Activated T-helper 17 cell treated with anti-CD3 and anti-CD28 coated beads, Interleukin-2, amount 50 U/mL, for 72 hours (primary cell): ENCODE data around the gene GPC5. TPM values are rescaled to one million over a fixed set of nuclear protein-coding genes. Genes with fewer than 3 reads are reported as not detected.

Experiments used
- ATAC-seq: fragments of 150-1000 bp; cut with Tn5 transposase; replicated peaks from 2 replicates; pipeline ENCODE4 v1.10.0; 2021; ENCODE audit warnings: mild to moderate bottlenecking, moderate library complexity
- H3K27ac Mint-ChIP-seq: one replicate; pipeline ENCODE4 v1.8.0; 2022; ENCODE audit warnings: mixed read lengths
- H3K27me3 Mint-ChIP-seq: one replicate; pipeline ENCODE4 v1.8.0; 2022; ENCODE audit warnings: mixed read lengths
- H3K36me3 Mint-ChIP-seq: one replicate; pipeline ENCODE4 v1.8.0; 2022; ENCODE audit warnings: low read depth, mild to moderate bottlenecking, mixed read lengths
- H3K4me1 Mint-ChIP-seq: one replicate; pipeline ENCODE4 v1.8.0; 2022; ENCODE audit warnings: mixed read lengths
- H3K4me3 Mint-ChIP-seq: one replicate; pipeline ENCODE4 v1.8.0; 2022; ENCODE audit warnings: mild to moderate bottlenecking, mixed read lengths
- H3K9me3 Mint-ChIP-seq: one replicate; pipeline ENCODE4 v1.8.0; 2022; ENCODE audit warnings: mixed read lengths
- total RNA-seq, 2 donors: library from RNA; stranded (reverse); gene quantifications; one replicate each; pipeline ENCODE4 v1.2.3, GENCODE V29; 2022

The GPC5 gene
- total RNA-seq, 2 donors from 2014 or later: 0.09 to 0.29 TPM

DNA sequence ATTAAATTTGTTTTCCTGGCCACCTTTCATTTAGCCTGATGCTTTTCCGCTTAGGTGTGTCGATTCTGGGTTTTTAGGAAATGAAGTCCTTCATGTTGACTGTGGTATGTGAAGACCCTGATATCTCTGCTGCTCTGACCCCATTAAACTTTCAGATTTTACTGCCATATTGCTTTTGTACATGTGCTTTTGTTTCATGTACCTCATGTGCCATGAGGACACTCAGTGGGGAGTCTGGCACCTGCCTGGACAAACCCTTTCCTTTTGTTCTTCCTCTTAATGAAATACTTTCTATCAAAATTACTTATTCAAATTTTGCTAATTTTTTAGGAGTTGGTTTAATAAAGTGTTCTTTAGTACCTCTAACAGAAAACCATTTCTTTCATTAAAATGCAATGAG, 774.8 kb downstream of the GPC5 start:
- Mint-ChIP-seq H3K4me1 (no peaks in the 10 kb centered on the region), H3K36me3 (no peaks in the 10 kb centered on the region), H3K27me3 (no peaks in the 10 kb centered on the region), H3K4me3 (no peak overlapping the region), H3K27ac (no peak overlapping the region), H3K9me3 (no peaks in the 10 kb centered on the region)
- ATAC-seq: no peak

DNA sequence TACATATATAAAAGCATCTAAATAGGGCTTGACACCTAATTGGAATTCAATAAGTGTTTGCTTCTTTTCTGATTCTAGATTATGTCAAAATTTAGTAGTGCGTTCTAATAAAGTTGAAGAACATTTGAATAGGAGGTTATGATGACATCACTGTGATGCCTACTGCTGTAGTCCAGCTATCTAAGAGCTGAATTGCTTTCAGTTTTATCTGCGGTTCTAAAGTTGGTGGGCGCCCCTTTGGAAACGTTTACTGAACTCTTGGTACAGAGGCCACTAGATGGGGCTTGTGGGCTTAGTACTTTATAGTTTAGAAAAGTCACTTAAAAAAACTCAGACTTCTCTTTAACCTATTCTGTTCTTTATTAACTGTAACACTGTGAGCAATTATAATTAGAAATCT, 776.9 kb downstream of the GPC5 start:
- H3K4me3 Mint-ChIP-seq: no peak overlapping the region
- ATAC-seq: no peak
- H3K27me3 Mint-ChIP-seq: no peaks in the 10 kb centered on the region
- no peaks in the 10 kb centered on the region for H3K36me3 Mint-ChIP-seq
- H3K9me3 Mint-ChIP-seq: no peaks in the 10 kb centered on the region
- no peaks in the 10 kb centered on the region for H3K4me1 Mint-ChIP-seq
- no peak overlapping the region for H3K27ac Mint-ChIP-seq

DNA sequence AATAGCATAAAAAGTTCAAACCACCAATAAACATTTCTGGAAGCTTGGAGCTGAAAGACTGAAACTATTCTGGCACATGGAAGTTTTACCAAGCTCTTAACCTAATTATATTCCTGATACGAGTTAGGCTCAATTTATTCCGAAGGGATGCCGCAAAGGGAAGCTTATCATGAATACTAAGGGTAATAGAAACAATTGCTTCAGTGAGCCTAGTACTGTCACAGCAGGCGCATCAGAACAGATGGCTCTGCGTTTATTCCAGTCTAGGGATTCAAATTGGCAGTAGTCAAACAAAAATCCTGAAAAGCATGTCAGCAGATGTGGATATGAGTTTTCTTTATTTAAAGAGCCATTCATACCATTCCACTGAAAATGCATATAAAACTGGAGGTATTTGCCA, 779.5 kb downstream of the GPC5 start:
- no peaks in the 10 kb centered on the region for H3K4me1 Mint-ChIP-seq
- H3K27ac Mint-ChIP-seq: no peak overlapping the region
- no peaks in the 10 kb centered on the region for H3K27me3 Mint-ChIP-seq
- H3K4me3 Mint-ChIP-seq: no peak overlapping the region
- no peaks in the 10 kb centered on the region for H3K36me3 Mint-ChIP-seq
- no peaks in the 10 kb centered on the region for H3K9me3 Mint-ChIP-seq
- ATAC-seq: no peak

DNA sequence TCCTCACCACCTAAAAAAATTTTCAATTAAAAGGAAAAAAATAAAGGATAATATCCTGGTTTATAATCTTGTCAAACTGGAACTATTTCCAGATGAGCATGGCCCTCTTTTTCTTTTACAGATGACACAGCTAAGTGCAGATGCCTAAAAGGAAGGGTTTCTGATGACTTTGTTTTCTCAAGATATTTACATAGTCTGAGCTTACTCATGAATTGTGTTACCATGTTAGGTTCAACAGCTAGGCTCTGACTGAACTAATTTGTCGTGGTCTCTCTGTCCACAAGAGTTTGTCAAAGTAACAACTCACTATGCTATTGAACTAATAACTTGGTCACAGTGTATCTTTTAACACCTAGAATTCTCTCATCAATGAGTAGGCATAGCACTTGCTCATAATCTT, 780.8 kb downstream of the GPC5 start:
- Mint-ChIP-seq H3K9me3 (no peaks in the 10 kb centered on the region), H3K27me3 (no peaks in the 10 kb centered on the region), H3K4me3 (no peak overlapping the region), H3K4me1 (no peaks in the 10 kb centered on the region), H3K27ac (no peak overlapping the region), H3K36me3 (no peaks in the 10 kb centered on the region)
- ATAC-seq: no peak

DNA sequence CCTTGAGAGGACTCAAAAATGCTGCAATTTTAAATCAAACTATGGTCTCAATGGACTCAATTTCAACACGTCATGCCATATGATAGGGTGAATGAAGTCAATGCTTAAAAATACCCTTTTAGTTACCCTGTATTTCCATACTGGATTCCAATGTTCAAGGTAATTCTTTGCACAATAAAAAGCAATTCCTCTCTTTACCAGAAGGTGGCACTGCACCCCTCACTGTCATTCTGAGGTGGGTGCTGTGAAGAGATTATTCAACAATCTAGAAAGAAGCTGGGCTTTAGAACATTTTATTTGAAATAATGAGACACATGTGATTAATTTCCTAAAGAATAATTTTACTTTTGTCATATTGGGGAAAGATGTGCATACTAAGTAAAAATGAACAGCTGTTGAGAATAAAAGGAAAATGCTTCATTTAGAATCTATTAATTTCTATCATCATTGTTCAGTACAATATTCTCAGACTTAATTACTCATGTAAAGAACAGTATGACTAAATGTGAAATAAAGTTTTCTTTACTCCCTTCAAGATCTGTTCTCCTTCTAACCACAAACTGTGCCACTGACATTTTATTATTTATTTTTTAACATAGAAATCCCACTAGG, 789.1 kb downstream of the GPC5 start:
- H3K27me3 Mint-ChIP-seq: peaks cover 2% of the 10 kb centered on the region
- H3K36me3 Mint-ChIP-seq: no peaks in the 10 kb centered on the region
- H3K27ac Mint-ChIP-seq: no peak overlapping the region
- no peak for ATAC-seq
- no peak overlapping the region for H3K4me3 Mint-ChIP-seq
- no peaks in the 10 kb centered on the region for H3K9me3 Mint-ChIP-seq
- no peaks in the 10 kb centered on the region for H3K4me1 Mint-ChIP-seq

DNA sequence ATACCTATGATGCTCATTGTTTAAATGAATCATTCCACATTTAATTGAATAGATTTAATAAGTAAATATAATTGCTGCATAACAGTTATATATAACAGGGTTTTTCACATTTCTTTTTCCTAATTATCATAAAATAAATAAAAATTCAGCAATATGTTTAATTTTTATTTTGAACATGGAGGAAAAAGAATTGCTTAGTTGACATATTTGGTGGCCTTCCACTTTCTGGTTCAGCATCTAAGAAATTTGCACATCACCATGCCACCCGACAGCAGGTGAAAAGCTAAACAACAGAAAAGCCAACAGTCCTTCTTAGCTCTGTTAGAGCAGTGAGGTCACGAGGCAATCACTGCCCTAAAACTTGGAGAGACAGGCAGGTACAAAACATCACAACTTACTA, 790.2 kb downstream of the GPC5 start:
- Mint-ChIP-seq H3K4me3 (no peak overlapping the region), H3K27me3 (peaks cover 2% of the 10 kb centered on the region), H3K9me3 (no peaks in the 10 kb centered on the region), H3K4me1 (no peaks in the 10 kb centered on the region), H3K36me3 (no peaks in the 10 kb centered on the region), H3K27ac (no peak overlapping the region)
- no peak for ATAC-seq

DNA sequence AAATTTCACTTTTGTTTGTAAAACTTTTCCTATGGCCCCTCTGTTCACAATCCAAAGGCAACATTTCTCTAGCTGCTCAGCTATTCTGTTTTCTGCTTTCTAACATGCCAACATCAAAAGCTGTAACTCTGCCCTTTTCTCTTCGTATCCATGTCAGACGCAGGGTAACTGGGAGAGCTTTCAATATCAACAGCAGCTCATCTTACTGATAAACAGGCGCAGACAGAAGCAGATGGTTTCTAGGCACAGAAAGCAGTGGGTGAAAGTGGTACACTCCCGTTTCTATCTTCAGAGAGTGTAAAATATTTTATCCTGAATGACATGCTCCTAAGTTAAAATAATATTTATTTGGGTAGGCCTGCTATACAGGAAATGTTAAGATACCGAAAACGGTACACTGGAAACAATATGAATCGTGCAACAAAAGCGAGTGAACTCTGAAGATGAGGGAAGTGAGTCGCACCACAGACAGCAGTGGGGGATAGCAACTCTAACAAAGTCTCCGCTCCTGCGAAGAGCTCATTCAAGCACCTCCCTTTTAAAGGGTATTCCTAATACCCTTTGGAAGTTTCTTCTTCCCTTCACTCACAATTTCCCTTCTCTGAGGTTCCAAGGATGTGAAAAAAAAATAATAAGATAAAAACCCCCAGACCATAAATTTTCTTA, 798.3 kb downstream of the GPC5 start:
- no peak overlapping the region for H3K27ac Mint-ChIP-seq
- no peak for ATAC-seq

DNA sequence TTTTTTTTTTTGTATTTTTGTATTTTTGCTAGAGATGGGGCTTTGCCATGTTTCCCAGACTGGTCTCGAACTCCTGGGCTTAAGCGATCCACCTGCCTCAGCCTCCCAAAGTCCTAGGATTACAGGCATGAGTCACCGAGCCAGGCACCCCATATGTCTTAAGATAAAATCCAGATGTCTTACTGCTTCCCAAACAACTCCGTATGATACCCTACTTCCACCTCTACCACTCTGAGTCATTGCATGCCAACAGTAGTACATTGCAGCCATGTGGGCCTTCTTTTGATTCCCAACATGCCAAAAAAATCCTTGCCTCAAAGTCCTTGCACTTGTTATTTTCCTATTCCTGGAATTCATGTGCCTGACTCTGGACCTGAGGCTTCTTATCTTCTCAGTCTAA, 799.2 kb downstream of the GPC5 start:
- Mint-ChIP-seq H3K36me3 (no peaks in the 10 kb centered on the region), H3K27ac (no peak overlapping the region), H3K27me3 (no peaks in the 10 kb centered on the region), H3K9me3 (no peaks in the 10 kb centered on the region), H3K4me3 (no peak overlapping the region), H3K4me1 (no peaks in the 10 kb centered on the region)
- ATAC-seq: no peak

More for the DNA sequence above, 798.3 kb downstream of the GPC5 start:
- no peak overlapping the region for H3K4me3 Mint-ChIP-seq
- no peaks in the 10 kb centered on the region for H3K27me3 Mint-ChIP-seq
- H3K9me3 Mint-ChIP-seq: no peaks in the 10 kb centered on the region
- H3K4me1 Mint-ChIP-seq: no peaks in the 10 kb centered on the region
- no peaks in the 10 kb centered on the region for H3K36me3 Mint-ChIP-seq

DNA sequence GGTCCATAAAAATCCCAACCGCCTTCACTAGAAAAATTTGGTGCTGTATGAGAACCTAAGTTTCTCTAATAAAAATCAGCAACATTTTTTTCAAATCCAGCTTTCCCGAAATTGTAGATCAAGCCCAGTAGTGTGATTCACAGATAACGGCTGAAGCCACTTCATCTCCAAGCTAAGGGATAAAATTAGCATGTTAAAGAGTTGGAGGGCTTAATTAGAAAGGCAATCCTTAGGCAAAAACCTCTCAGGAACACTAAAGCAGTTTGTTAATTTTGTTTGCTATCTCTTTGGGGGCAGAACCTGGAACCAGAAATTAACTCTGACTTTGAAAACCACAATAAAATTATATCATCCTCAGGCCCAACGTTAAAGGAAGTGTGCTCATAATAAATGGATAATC, 820.2 kb downstream of the GPC5 start:
- Mint-ChIP-seq H3K27ac (no peak overlapping the region), H3K36me3 (no peaks in the 10 kb centered on the region), H3K4me1 (no peaks in the 10 kb centered on the region), H3K9me3 (peaks cover 4% of the 10 kb centered on the region), H3K27me3 (no peaks in the 10 kb centered on the region), H3K4me3 (no peak overlapping the region)
- no peak for ATAC-seq

DNA sequence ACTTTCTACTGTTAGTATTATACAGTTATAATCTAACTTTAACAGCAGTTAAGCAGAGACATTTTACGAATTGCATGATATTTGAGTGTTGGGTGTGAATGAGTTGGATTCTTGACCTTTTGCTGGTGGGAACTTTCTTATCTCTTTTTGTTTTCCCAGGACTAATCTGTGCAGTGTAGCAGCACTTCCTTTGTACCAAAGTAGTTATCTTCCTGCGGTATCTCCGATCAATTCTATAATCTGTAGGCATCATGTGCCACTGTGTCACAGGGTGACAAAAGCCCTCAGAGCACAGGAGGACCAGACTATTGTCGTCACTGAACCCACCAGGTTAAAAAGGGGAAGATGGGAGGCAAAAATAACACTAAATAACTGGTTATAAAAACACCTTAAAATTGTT, 823.5 kb downstream of the GPC5 start:
- Mint-ChIP-seq H3K4me1 (no peaks in the 10 kb centered on the region), H3K36me3 (no peaks in the 10 kb centered on the region), H3K9me3 (peaks cover 9% of the 10 kb centered on the region), H3K27ac (no peak overlapping the region), H3K4me3 (no peak overlapping the region), H3K27me3 (no peaks in the 10 kb centered on the region)
- ATAC-seq: no peak

DNA sequence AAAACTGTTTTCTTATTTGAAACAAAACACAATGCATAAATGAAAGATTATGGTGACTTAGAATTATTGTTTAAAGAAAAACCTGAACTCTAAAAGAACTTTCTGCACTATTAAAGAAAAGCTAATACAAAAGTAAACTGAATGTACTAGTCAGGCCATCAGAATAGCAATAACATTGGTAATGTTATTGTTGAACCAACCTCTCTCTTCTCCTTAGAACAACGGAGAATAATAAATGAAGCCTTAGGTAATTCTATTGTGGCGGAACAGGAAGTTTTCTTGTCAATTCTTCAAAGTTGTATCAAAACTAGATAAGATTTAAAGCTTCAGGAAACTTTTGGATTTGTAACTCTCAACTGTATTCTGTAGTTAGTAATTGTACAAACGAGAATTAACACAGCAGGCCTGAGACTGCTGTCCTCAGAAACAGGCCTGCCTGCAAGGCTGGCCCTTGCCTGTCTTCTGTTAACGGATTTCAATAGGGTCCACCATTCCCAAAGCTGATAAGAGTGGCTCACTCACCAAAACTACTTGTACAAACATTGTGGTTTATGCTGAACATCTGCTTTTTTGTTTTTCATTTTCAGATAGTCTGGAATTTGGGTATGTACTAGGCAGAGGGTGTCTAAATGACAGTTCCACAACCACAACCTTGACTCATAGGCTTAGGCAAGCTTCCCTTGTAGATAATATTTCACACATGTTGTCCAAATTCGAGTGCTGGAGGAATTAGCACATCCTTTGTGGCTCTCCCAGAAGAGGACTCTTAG, 825.8 kb downstream of the GPC5 start:
- ATAC-seq: no peak
- Mint-ChIP-seq H3K4me1 (no peaks in the 10 kb centered on the region), H3K4me3 (no peak overlapping the region), H3K9me3 (peaks cover 12% of the 10 kb centered on the region), H3K36me3 (no peaks in the 10 kb centered on the region), H3K27ac (no peak overlapping the region), H3K27me3 (no peaks in the 10 kb centered on the region)

DNA sequence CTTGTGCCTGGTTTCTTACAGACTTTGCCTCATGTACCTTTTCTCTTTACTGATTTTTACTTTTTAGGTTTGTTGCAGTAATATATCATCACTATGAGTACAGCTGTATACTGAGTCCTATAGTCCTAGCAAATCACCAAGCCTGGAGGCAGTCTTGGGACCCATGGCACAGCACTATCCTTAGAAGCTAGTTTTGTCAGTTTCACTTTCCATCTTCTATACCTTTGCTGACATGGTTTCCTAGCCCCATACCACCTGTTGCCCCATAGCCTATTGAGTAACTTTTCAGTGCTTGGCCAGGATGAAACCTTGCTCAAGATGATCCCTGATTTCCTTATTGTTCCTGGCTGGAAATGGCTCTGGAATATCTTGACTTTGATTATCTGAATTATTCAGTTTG, 826.4 kb downstream of the GPC5 start:
- no peak overlapping the region for H3K27ac Mint-ChIP-seq
- peaks cover 12% of the 10 kb centered on the region for H3K9me3 Mint-ChIP-seq
- H3K27me3 Mint-ChIP-seq: no peaks in the 10 kb centered on the region
- H3K4me1 Mint-ChIP-seq: no peaks in the 10 kb centered on the region
- H3K36me3 Mint-ChIP-seq: no peaks in the 10 kb centered on the region
- no peak for ATAC-seq
- H3K4me3 Mint-ChIP-seq: no peak overlapping the region

DNA sequence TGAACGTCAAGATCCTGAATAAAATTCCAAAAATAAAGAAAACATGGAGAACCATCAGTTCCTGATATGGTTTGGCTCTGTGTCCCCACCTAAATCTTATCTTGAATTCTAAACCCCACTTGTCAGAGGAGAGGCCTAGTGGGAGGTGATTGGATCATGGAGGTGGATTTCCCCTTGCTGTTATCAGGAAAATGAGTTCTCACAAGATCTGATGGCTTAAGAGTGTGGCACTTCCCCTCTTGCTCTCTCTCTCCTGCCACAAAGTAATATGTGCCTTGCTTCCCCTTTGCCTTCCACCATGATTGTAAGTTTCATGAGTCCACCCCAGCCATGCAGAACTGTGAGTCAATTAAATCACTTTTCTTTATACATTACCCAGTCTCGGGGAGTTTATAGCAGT, 827.4 kb downstream of the GPC5 start:
- H3K9me3 Mint-ChIP-seq: peaks cover 12% of the 10 kb centered on the region
- no peak for ATAC-seq
- H3K27me3 Mint-ChIP-seq: no peaks in the 10 kb centered on the region
- no peaks in the 10 kb centered on the region for H3K36me3 Mint-ChIP-seq
- no peaks in the 10 kb centered on the region for H3K4me1 Mint-ChIP-seq
- H3K27ac Mint-ChIP-seq: no peak overlapping the region
- H3K4me3 Mint-ChIP-seq: no peak overlapping the region

DNA sequence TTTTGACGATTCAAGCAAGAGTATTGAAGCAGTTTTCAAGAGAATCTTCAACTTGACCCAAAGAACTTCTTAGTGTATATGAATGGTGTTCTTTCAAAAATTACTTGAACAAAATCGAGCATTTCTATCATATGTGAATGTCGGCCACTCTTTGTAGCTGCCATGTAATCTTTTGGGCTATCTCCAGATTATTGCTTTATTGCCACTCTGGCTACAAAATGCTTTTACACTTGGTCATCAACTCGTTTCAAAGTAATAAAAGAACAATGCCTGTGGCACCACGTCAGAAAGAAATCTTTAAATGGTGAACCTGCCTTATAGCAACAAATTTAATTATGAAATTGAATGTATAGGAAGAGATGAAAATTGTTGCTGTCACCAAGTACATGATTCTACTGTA, 834.5 kb downstream of the GPC5 start:
- H3K27ac Mint-ChIP-seq: no peak overlapping the region
- no peaks in the 10 kb centered on the region for H3K36me3 Mint-ChIP-seq
- no peak overlapping the region for H3K4me3 Mint-ChIP-seq
- no peaks in the 10 kb centered on the region for H3K9me3 Mint-ChIP-seq
- no peak for ATAC-seq
- H3K4me1 Mint-ChIP-seq: no peaks in the 10 kb centered on the region
- no peaks in the 10 kb centered on the region for H3K27me3 Mint-ChIP-seq

DNA sequence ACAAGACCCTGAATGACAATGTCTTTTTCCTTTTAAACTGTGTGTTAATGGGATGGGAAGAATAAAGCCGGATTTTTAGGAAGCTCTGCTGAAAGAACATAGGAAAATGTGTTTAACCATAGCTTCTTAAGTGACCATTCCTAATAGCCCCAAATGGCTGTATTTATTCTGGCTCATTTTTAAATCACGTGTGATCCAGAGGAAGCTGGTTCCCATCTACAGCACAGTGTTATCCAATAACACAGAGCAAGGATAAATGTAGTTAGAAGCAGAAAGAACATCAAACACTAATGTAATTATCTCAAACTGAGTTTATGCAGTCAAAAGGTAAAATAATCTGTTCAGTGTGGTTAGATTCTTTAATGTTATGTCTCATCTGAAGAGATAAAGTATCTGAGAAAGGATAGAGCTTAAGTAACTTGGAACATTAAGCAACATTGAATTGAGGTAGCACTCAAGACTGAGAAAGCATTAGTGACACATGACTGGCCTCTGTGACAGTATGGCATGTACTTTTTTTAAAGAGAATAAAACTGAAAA, 853.3 kb downstream of the GPC5 start:
- Mint-ChIP-seq H3K36me3 (no peaks in the 10 kb centered on the region), H3K27ac (no peak overlapping the region), H3K9me3 (peaks cover 4% of the 10 kb centered on the region), H3K4me1 (no peaks in the 10 kb centered on the region), H3K27me3 (no peaks in the 10 kb centered on the region), H3K4me3 (no peak overlapping the region)
- no peak for ATAC-seq
